ENCODE measurements around the gene JOSD2.

GRCh38 chr19:50489461-50490011 is 21.5 kb downstream of the JOSD2 start:
- TF ChIP-seq CTCF (IDR thresholded peaks at IDR 0.05) (no peak), ZFX (IDR thresholded peaks at IDR 0.05; ENCODE audit: borderline replicate concordance) (no peak)

Data from 22Rv1 (cell line).